SK-N-MC (cell line): Measurements from ENCODE around the gene FBXO36.

ENCODE experiments used
- EZH2 ChIP-seq: fragments of 200-600 bp; sonication (generic); IDR thresholded peaks from one replicate; pipeline ENCODE4 v1.6.1; 2017; ENCODE audit warnings: antibody characterized with exemption
- POLR2AphosphoS5 ChIP-seq: IDR thresholded peaks from 2 replicates; pipeline ENCODE4 v1.6.1; 2012; ENCODE audit warnings: mild to moderate bottlenecking, low read depth, low read length, borderline replicate concordance

GRCh38 chr2:229955663-229956062 is 33.4 kb downstream of the FBXO36 start:
- TF ChIP-seq EZH2 (no peak), POLR2AphosphoS5 (no peak)
